A673 (cell line): ENCODE data around the gene DOCK6. TPM values are rescaled to one million over a fixed set of nuclear protein-coding genes. Genes with fewer than 3 reads are reported as not detected.

Experiments used
- BruUV-seq: library from RNA; stranded (reverse); fragments of 400-500 nt; replicated peaks from 2 replicates; lab custom pipeline; 2021; lab: Mats Ljungman, UMichigan
- CTCF ChIA-PET: fragments of 300-600 bp; sonication (Branson Sonifier 250); formaldehyde crosslinking; loops from one replicate; lab custom pipeline; 2022; ENCODE audit warnings: antibody characterized with exemption; lab: Charles Lee
- POLR2A ChIA-PET: fragments of 300-600 bp; sonication (Branson Sonifier 250); formaldehyde crosslinking; loops from one replicate; lab custom pipeline; 2022; ENCODE audit warnings: antibody characterized with exemption; ENCODE audit not compliant: low non-redundant PET; lab: Charles Lee
- DNase-seq: peaks from one replicate; pipeline ENCODE4 v3.0.0-alpha.2; 2015; ENCODE audit warnings: low spot score
- H3K27ac ChIP-seq: fragments of 200-600 bp; sonication (generic); 2 replicates; pipeline ENCODE4 v1.5.1; 2016; ENCODE audit warnings: mixed run types, low read depth, mild to moderate bottlenecking, mixed read lengths, antibody characterized with exemption, low read length; ENCODE audit not compliant: poor library complexity, severe bottlenecking
- H3K27me3 ChIP-seq: fragments of 200-600 bp; sonication (generic); replicated peaks from 2 replicates; pipeline ENCODE4 v1.6.1; 2017; ENCODE audit warnings: mixed run types, low read depth, mild to moderate bottlenecking, mixed read lengths, antibody characterized with exemption, low read length; ENCODE audit not compliant: insufficient read depth, poor library complexity
- H3K36me3 ChIP-seq: fragments of 200-600 bp; sonication (generic); 2 replicates; pipeline ENCODE4 v1.6.1; 2016; ENCODE audit warnings: mixed run types, mild to moderate bottlenecking, mixed read lengths, antibody characterized with exemption, low read length; ENCODE audit not compliant: insufficient read depth, poor library complexity, severe bottlenecking
- H3K4me1 ChIP-seq: fragments of 200-600 bp; sonication (generic); 2 replicates; pipeline ENCODE4 v1.6.1; 2017; ENCODE audit warnings: mixed run types, mild to moderate bottlenecking, mixed read lengths, antibody characterized with exemption, low read length; ENCODE audit not compliant: insufficient read depth, poor library complexity, severe bottlenecking
- H3K4me3 ChIP-seq: fragments of 200-600 bp; sonication (generic); 2 replicates; pipeline ENCODE4 v1.5.1; 2016; ENCODE audit warnings: low read depth, mixed run types, mild to moderate bottlenecking, mixed read lengths, low read length; ENCODE audit not compliant: poor library complexity, severe bottlenecking
- H3K9me3 ChIP-seq: fragments of 200-600 bp; sonication (generic); 2 replicates; pipeline ENCODE4 v1.6.1; 2016; ENCODE audit warnings: mixed run types, low read depth, mild to moderate bottlenecking, mixed read lengths, antibody characterized with exemption, low read length; ENCODE audit not compliant: poor library complexity, severe bottlenecking
- EZH2 ChIP-seq: fragments of 200-600 bp; sonication (generic); IDR thresholded peaks from 2 replicates; pipeline ENCODE4 v1.6.1; 2017; ENCODE audit warnings: borderline replicate concordance, low read depth, mild to moderate bottlenecking, mixed read lengths, antibody characterized with exemption, low read length; ENCODE audit not compliant: poor library complexity, severe bottlenecking
- intact Hi-C: fragments of 100-400 bp; cut with micrococcal nuclease; formaldehyde crosslinking; loops from one replicate; pipeline ENCODE4 v1.10.0; 2022; ENCODE audit not compliant: unreplicated experiment
- total RNA-seq: library from RNA; stranded (reverse); gene quantifications from 2 replicates; pipeline ENCODE4 v1.2.3, GENCODE V29; 2021
- TF ChIP-seq, protein P1 (sequence below): fragments of 300-800, 200-600 bp; sonication (generic); conservative IDR thresholded peaks from 2 replicates; pipeline ENCODE4 v1.5.1; 2017; ENCODE audit warnings: low read depth, mild to moderate bottlenecking, antibody characterized with exemption, low read length, moderate library complexity, mixed read lengths

The DOCK6 gene
- total RNA-seq, 1 experiment from 2014 or later, result 15.6 TPM

DNA sequence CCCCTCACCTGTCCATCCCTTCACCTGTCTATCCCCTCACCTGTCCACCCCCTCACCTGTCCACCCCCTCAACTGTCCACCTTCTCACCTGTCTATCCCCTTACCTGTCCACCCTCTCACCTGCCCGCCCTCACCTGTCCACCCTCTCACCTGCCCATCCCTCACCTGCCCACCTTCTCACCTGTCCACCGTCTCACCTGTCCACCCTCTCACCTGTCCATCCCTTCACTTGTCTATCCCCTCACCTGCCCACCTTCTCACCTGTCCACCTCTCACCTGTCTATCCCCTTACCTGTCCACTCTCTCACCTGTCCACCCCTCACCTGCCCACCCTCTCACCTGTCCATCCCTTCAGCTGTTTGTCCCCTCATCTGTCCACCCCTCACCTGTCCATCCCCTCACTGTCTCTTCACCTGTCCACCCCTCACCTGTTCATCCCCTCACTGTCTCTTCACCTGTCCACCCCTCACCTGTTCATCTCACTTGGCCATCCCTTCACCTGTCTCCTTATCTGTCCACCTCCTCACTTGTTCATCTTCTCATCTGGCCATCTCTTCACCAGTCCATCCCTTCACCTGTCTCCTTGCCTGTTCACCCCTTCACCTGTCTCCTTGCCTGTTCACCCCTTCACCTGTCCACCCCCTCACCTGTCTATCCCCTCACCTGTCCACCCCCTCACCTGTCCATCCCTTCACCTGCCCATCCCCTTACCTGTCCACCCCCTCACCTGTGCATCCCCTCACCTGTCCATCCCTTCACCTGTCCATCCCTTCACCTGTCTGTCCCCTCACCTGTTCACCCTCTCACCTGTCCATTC lies 52.3 kb downstream of the DOCK6 start:
- POLR2A ChIA-PET, result no interaction called here
- Histone ChIP-seq H3K4me1 (no peaks in the 10 kb centered on the region), H3K27ac (no peak overlapping the region), H3K27me3 (no peaks in the 10 kb centered on the region), H3K36me3 (no peaks in the 10 kb centered on the region), H3K4me3 (no peak overlapping the region), H3K9me3 (no peaks in the 10 kb centered on the region)
- TF ChIP-seq EZH2, result no peak
- TF ChIP-seq, protein P1, sequence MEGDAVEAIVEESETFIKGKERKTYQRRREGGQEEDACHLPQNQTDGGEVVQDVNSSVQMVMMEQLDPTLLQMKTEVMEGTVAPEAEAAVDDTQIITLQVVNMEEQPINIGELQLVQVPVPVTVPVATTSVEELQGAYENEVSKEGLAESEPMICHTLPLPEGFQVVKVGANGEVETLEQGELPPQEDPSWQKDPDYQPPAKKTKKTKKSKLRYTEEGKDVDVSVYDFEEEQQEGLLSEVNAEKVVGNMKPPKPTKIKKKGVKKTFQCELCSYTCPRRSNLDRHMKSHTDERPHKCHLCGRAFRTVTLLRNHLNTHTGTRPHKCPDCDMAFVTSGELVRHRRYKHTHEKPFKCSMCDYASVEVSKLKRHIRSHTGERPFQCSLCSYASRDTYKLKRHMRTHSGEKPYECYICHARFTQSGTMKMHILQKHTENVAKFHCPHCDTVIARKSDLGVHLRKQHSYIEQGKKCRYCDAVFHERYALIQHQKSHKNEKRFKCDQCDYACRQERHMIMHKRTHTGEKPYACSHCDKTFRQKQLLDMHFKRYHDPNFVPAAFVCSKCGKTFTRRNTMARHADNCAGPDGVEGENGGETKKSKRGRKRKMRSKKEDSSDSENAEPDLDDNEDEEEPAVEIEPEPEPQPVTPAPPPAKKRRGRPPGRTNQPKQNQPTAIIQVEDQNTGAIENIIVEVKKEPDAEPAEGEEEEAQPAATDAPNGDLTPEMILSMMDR, result no peak
- intact Hi-C loops, result loop anchor here (10.0 kb wide), 1 partner anchor 265 kb away; no protein-coding TSS in a partner anchor
- DNase-seq, result no peak
- no TSS peak for BruUV-seq
- CTCF ChIA-PET, result no interaction called here

DNA sequence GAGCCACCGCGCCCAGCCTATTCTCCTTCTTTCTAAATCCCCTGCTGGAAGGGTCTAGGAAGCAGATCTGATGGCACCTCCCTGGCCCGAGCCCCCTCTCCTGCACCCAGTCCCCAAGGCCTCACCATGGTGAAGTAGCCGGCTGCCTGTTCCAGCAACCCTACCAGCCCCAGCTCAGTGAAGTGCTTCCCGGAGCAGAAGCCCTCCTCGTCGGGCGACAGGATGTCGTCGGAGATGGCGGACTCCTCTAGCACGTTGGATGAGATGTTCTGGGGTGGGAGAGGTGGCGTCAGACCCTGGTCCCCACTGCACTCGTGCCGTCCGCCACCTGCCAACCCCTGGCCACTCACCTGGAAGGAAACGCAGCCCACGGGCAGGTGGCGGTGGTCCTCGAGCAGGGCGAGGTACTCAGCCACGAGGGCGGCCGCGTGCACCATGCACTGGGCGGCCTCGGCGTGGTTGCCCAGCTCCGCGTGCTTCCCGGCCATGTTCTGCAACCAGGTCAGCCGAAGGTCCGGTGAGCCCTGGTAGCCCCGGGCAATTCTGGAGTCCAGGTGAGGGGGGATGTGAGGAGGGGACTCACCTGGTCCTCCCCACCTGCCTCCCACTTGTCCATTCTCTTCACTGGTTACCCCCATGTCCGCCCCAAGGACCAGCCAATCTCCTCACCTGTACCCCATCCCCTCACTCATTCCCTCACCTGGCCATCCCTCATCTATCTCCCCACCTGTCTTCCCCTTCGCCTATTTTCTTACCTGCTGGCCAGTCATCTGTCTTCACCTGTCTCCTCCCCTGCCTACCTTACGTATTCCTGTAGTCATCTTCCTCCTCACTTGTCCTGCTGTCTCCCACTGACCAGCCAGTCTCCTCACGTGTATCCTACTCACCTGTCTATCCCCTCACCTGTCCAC lies 53.5 kb downstream of the DOCK6 start:
- no TSS peak for BruUV-seq
- no peaks in the 10 kb centered on the region for H3K27me3 ChIP-seq
- ChIA-PET POLR2A (no interaction called here), CTCF (no interaction called here)
- H3K36me3 ChIP-seq, result no peaks in the 10 kb centered on the region
- no peak for TF ChIP-seq EZH2
- TF ChIP-seq, protein P1, result no peak
- H3K9me3 ChIP-seq, result no peaks in the 10 kb centered on the region
- peak; percentile 60 for DNase-seq
- H3K4me3 ChIP-seq, result no peak overlapping the region
- intact Hi-C loops, result loop anchor here (10.0 kb wide), 1 partner anchor 264 kb away; no protein-coding TSS in a partner anchor
- H3K27ac ChIP-seq, result no peak overlapping the region
- peaks cover under 1% of the 10 kb centered on the region for H3K4me1 ChIP-seq

DNA sequence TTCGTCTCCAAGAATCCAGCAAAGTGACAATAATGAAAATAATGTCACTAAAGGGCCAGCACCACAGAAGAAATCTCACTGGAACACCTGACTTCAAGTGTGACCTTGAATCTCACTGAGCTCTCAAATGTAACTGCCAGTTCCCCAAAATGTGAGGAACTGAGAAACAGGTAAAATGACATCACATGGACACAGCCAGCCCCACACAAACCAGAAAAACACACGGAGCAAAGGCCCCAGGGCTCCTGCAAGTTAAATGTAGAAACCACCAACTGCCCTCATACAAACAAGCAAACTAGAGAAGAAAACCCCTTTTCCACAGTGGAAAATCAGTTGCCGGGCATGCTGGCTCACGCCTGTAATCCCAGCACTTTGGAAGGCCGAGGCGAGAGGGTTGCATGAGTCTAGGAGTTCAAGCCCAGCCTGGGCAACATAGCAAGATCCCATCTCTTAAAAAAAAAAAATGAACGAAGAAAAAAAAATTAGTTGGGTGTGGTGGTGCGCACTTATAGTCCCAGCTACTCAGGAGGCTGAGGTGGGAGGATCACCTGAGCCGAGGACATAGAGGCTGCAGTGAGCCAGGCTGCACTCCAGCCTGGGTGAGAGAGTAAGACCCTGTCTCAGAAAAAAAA lies 56.3 kb downstream of the DOCK6 start:
- CTCF ChIA-PET, result no interaction called here
- Histone ChIP-seq H3K9me3 (no peaks in the 10 kb centered on the region), H3K27me3 (no peaks in the 10 kb centered on the region), H3K36me3 (no peaks in the 10 kb centered on the region), H3K4me1 (peaks cover 9% of the 10 kb centered on the region), H3K27ac (no peak overlapping the region), H3K4me3 (no peak overlapping the region)
- TF ChIP-seq, protein P1, result no peak
- TF ChIP-seq EZH2, result no peak
- intact Hi-C loops, result loop anchor here (2.0 to 10.0 kb wide), 2 partner anchors 169 to 261 kb away; no protein-coding TSS in a partner anchor
- POLR2A ChIA-PET, result no interaction called here
- DNase-seq, result no peak
- no TSS peak for BruUV-seq
